Right ventricle myocardium inferior (tissue), 1 donor: ENCODE data around the gene OTC. TPM values are rescaled to one million over a fixed set of nuclear protein-coding genes. Genes with fewer than 3 reads are reported as not detected.

ENCODE experiments used
- ATAC-seq: fragments of 200-7000 bp; cut with Tn5 transposase; one replicate; pipeline ENCODE4 v1.9.1; 2020; ENCODE audit warnings: mild to moderate bottlenecking, moderate library complexity
- DNase-seq: peaks from one replicate; pipeline ENCODE4 v3.0.0; 2021; ENCODE audit errors: missing footprints
- intact Hi-C: fragments of 100-400 bp; cut with DNase I; formaldehyde crosslinking; loops from one replicate; pipeline ENCODE4 v1.11.0; 2022
- total RNA-seq: library from RNA; stranded (reverse); fragmentation: NEBNext Ultra II Directional; extraction: Animal tissue kit (Norgen Biotek cat#: 25700); gene quantifications from one replicate; pipeline ENCODE4 v1.2.1, GENCODE V29; 2021
- donor health status: DM: no; HTN: yes; CAD: no; lungs with severe emphysema.

The OTC gene
- total RNA-seq, 1 donor from 2014 or later = not detected

DNA sequence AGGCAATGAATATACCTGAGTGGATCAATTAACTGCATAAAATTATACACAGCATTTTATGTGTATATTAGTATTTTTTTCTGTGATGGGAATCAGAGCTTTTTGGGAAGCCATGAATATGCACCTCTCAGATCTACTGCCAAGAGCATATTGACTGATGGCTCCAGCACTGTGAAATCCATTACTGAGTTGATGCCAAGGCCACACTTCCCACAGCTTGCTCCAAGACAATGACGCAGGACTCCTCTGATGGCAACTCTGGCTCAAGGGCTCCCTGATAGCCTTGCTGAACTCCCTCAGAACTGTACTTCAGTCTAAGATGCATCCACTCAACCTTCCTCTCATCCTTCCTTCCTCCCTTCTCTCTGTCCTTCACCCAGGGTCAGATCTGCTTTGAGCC is 82.7 kb downstream of the OTC start:
- ATAC-seq = no peak
- no peak for DNase-seq
- intact Hi-C loops = no loop called here

DNA sequence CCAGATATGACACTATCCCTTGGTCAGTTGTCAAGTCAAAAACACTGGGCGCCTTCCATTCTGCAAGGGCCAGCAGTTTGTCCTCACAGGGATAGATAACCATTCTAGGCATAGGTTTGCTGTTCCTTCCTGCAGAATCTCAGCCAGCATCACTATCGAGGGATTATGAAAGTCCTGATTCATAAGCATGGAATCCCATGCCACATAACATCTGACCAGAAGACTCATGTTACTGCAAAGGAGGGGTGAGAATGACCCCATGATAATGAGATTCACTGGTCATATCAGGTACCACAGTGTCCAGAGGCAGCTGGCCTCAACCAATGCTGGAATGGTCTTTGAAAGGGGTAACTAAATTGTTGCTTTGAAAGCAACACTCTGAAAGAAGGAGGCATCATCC is 84.7 kb downstream of the OTC start:
- ATAC-seq (no peak), DNase-seq (no peak)
- intact Hi-C loops = no loop called here

DNA sequence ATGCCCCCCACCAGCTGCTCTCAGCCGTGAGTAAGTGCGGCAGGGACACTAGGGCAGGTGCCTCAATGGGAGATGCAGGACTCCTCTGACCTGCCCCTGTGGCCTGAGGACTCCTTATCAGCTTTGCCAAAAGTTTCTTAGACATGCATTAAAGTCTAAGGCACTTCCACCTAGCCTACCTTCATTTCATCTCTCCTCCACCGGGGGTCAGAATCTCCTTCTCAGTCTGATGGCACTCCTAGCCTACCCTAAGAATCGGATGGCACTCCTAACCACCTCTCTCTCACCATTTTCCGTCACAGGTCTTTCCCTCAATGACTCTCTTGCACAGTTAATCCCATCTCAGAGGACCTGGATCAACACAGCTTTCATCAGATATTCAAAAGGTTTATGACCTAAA is 85.9 kb downstream of the OTC start:
- ATAC-seq = no peak
- no peak for DNase-seq
- intact Hi-C loops = no loop called here

DNA sequence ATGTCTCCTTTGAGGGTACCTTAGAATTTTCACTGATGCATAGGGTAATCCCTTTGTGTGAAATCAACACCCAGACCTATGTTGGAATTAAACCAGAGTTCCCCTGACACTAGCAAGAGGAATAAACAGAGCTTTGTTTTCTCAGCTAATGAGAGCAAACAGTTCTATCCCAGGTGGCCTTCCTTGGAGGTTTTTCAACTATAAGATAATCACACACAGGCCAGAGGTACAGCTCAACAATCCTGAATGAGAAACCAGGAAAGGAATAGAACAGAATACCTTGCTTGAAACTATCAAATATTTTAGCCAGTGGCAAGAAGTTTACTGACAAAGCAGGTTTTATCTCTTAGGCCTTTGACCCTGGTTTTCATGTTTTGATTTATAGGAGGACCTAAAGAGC is 100.2 kb downstream of the OTC start:
- no peak for ATAC-seq
- DNase-seq = no peak
- intact Hi-C loops = loop anchor here (10.0 kb wide), 1 partner anchor 202 kb away; no protein-coding TSS in a partner anchor

DNA sequence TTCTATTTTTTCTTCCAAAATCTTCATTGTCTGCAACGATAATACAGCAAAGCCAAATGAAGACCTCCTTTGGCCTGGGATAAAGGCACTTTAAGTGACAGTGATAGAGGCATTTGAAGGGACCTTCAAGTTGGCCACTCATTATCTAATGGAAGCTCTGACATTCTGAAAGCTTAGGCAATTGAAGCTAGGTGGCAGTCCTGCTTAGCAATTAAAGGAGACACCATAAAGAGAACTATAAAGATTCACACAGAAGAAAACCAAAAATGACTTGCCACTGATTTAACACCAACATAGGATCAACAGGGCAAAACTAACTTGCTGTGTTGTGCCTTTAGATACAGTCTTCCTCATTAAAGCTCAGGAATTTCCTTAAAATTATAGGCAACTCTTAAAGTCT is 105.7 kb downstream of the OTC start:
- intact Hi-C loops = loop anchor here (10.0 kb wide), 1 partner anchor 197 kb away; no protein-coding TSS in a partner anchor
- ATAC-seq (no peak), DNase-seq (no peak)

DNA sequence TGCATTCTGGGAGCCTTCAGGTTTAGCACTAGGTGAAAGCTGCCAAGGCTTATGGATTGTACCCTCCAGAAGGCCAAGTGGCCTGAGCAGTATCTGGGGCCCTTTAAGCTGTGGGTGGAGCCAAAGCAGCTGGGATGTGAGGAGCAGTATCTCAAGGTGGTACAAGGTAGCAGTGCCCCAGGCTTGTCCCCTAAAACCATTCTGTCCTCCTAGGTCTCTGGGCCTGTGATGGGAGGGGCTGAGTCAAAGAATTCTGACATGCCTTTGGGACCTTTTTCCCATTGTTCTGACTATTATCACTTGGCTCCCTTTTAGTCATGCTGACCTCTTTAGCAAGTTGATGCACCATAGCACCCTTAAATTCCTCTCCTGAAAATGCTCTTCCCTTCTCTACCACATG is 109.9 kb downstream of the OTC start:
- DNase-seq = no peak
- intact Hi-C loops = no loop called here
- ATAC-seq = no peak

DNA sequence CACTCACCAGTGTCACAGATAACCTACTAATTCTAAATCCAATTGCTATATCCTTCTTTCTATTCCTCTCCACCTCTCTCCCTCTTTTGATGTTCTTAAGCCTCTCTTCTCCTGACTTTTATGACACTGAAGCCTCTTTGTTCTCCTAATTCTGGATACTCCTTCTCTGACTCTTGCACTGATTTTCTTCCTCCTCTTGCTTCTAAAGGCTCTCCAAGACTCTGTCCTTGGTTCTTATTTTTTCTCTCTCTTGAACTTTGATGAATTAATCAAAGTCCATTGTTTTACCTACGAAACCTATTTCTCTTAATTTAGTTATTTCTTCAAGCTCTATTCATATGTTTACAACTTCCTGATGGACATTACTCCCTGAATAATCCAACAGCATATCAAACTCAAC is 113.3 kb downstream of the OTC start:
- DNase-seq = no peak
- intact Hi-C loops = no loop called here
- ATAC-seq = no peak

DNA sequence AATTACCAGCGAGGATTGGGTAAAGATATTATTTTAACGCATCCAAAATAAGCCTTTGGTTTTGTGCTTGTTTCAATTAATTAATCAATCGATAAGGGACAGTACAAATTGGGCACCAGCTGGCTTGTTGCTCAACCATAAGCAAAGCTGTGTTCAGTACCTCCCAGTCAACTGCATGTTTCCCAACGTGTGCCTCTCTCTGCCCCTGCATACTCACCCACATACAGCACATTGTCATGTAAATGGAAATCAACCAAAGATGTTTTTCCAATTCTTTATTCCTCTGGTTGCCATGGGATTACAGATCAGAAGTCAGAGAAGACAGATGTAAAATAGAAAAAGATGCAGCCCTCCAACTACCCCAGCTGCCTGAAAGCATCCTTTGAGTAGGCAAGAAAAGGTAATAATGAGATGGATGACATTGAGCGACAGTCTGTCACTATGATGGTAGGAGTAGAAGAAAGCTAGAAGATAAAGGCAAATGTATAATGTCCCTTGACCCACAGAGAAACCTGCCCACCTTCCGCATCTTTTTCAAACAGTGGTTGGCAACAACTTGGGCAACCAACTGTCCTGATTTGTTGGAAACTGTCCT is 116.3 kb downstream of the OTC start:
- no peak for ATAC-seq
- intact Hi-C loops = no loop called here
- DNase-seq = no peak

Other genes starting within 250 kb of the OTC start
- 63.8 TPM for gene SRPX, start 131.7 kb upstream of the OTC start, total RNA-seq
- gene RPGR, start 25.1 kb upstream of the OTC start, total RNA-seq = 3.8 TPM
- 26.5 TPM for gene TSPAN7, start 208.9 kb downstream of the OTC start, total RNA-seq